GM04503 (cell line): ENCODE measurements around the gene CHD2.

Source experiments
- DNase-seq: peaks from one replicate; pipeline ENCODE4 v3.0.0-alpha.2; 2012; ENCODE audit warnings: low read depth

Gene CHD2

GRCh38 chr15:92885224-92886041, 14.7 kb upstream of the CHD2 start:
- no peak for DNase-seq

DNA sequence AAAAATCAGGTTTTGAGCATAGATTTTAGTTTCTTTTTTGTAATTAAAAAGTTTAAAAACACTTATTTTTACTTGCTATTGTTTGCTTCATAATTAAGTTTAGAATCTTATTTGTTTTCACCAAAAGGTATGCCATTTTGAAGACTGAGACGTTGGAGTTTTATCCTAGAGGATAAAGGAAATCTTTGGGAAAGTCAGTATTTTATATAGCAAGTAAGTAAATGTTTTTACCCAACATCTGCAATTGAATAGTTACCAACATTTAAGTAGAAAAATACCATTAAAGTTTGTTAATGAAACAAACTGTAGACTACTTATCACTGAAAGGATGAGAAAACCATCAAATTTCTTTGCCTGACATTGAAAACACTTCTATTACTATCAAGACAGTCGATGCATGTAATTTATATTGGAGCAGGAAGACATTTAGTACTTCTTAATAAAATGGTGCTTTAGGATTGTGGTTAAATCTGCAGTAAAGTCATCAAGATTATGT, 14.0 kb upstream of the CHD2 start:
- DNase-seq: no peak

DNA sequence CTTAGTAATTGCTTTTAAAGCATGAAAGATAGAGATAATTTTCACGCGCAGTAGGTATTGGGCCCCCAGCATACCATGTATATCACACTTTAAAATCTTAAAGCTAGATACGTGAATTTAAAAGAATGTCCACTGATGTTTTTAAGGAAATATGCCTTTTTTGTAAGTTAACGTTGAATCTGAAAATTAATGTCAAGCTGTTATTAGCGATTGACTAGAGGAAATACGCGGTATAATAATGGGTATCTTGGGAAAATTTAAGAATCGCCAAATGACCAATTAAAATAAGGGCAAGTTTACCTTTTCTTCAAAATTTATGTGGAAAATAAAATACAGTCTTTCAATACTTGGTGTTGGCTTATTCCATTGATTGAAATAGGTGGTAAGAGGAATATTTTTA, 13.3 kb upstream of the CHD2 start:
- no peak for DNase-seq

- no peak for DNase-seq
Observed at GRCh38 chr15:92887869-92888268, 12.3 kb upstream of the CHD2 start.

DNA sequence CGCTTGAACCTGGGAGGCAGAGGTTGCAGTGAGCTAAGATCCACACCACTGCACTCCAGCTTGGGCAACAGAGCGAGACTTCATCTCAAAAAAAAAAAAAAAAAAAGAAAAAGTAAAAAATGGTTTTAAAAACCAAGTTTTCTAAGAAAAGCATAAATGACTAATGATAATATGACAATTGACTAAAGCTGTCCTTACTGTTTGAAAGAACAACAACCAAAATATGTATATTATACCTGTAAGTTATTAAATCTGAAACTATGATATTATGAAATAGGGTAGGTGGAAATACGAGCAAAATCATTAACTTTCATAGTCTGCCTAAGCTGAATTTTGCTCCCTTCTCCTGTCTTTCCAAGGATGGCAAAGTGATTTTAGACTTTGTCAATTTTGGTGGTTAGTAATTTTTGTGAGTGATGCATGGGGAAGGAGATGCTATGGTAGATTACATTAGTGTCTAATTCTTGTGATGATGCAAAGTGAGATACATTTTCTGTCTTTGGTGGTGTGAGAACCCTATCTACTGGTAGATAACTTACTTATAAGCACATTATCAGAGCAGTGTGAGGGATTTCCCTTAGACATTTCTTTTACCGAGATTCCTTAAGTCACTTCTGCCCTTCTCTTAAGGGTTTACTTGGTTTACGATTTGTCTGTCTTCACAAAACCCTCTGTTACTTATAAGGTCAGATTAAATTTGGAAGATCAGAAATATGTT, 10.6 kb upstream of the CHD2 start:
- DNase-seq: no peak

GRCh38 chr15:92891533-92892200, 8.5 kb upstream of the CHD2 start:
- no peak for DNase-seq

GRCh38 chr15:92892201-92892555, 7.9 kb upstream of the CHD2 start:
- no peak for DNase-seq

- DNase-seq: no peak
Observed at GRCh38 chr15:92893200-92893599, 6.9 kb upstream of the CHD2 start.

- DNase-seq: no peak
Observed at GRCh38 chr15:92896561-92896960, 3.6 kb upstream of the CHD2 start.

GRCh38 chr15:92897620-92898019, 2.5 kb upstream of the CHD2 start:
- DNase-seq: no peak

DNA sequence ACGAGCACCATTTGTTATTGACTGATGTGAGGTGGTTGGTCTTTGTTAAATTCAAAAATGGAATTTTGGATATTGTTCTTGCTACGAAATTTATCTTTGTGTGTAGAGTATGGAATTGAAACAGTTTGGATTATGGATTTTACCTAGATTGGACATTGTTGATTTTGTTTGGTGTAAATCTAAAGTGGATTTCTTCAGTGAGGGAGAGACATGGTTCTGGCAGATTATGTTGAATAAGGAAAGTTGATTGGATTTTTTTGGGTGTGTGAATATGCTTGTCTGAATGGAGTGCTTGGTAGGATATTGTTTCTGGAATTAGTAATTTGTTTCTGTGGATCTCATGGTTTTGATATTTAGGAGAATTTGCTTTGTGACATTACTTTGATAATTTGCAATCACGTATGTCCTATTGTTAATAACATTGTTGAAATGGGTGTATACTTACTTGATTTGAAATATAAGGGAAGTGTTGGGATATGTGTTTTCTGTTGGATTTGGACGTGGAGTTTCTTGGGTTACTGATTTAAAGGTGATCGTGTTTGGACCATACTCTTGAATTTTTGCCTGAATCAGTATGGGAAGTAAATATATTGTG, 1.0 kb upstream of the CHD2 start:
- DNase-seq: no peak

DNA sequence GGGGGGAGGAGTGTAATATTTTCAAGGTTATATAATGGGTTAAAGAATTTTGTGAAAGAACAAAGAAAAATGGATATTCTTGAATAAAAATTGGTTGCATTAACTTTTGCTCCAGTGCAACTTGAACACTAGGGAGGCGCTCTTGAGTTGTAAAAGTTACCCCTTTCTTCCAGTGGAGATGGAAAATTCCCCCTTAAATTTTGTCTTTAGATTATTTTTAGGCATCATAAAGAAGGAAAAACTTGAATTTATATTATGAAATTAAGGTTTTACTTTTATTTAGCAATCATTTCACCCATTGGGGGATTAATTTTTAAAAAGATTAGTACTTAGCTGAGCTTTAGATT, 550 bp upstream of the CHD2 start:
- no peak for DNase-seq

DNA sequence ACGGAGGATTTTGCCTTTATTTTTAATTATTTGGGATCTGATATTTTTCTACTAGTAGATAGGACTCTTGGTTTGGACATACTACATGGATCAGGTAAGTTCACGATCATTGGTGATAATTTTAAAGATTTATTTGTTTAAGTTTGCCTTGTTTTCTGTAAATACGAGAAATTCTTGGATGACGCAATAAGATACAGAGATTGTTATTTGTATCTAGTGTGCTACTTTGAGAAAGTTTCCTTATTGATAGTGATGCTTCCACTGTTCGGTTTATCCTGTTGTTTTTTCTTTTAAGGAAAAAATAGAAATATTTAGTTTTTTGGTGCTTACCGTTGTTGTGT, 577 bp downstream of the CHD2 start:
- no peak for DNase-seq

GRCh38 chr15:92901072-92901761, 1.1 kb downstream of the CHD2 start:
- no peak for DNase-seq

DNA sequence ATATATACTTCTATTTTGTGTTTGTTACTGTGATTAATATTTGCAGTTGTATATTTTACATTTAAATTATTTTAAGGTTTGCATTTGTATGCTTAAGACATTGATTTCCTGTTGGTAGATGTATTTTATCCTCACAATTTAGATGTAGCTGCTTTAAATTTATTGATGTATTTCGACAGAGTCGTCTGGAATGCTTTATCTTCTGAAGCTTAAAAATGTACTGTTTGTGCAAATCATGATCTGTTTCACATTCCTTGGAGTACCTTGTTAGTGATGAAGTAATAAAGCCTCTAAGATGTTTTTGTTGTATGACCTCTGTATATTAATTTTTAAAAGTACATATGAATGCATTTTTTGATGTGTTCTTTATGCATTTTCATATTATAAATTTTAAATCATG, 1.9 kb downstream of the CHD2 start:
- no peak for DNase-seq

GRCh38 chr15:92902737-92903593, 2.8 kb downstream of the CHD2 start:
- no peak for DNase-seq

DNA sequence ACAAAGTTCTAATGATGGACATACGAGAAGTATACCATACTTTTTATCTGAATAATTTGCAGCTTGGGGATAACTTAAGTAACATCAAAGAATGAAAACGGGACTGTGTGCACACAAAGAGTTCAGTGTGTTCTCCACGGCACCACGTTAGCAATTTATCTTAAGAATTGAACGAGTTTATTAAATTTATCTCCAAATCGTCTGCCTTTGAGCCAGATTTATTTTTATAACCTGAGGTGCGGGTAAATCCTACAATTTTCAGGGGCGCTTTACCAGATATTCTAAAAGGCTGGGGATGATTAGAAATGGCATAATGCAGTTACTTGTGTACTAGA, 3.5 kb downstream of the CHD2 start:
- DNase-seq: no peak

GRCh38 chr15:92903966-92904721, 4.0 kb downstream of the CHD2 start:
- peak; percentile 85 for DNase-seq

DNA sequence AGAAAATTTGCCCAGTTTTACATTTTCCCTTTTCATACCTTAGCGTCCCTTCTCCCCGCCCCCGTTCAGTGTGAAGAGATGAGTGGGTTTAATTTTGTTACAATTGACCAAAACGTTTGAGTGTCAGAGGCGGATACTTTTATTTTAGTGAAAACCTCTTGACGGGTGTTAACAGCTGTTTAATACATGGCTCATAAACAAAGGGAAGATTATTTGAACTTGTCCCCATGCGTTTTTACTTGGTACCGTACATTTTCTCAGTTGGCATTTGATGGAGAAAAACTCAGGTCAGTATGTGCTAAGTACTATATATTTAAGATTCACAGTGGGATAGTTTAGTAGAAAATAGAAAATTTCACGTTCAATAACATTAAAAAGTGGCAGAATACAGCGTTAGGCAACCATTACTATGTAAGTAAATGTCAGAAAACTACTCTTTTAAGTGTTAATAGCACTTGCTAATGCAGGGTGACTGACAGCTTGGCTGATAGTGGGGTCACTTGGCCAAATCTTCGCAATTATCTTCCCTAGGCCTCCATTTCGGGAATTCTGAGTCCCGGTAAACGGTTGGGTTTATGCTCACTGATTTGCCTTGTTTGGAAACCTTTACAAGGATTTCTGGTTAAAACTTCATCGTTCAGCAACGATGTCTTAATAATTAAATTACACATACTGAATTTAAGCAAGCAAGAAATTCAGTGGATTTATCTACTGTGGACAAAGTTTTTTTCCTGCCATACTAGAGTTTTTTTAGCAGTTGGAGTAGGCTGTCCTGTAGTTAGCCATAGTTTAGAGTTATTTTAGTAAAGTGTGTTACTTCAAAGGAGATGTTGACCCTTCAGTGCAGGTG, 4.8 kb downstream of the CHD2 start:
- DNase-seq: no peak

GRCh38 chr15:92906020-92906419, 5.9 kb downstream of the CHD2 start:
- no peak for DNase-seq
